GM12878 (cell line): Measurements from ENCODE around the gene CRYAB.

ENCODE experiments used
- TCF12 ChIP-seq: IDR thresholded peaks from 2 replicates; pipeline ENCODE4 v1.6.1; 2011; ENCODE audit warnings: low read depth, mild to moderate bottlenecking, low read length
- TF ChIP-seq, protein P1 (sequence below): fragments of 450-650 bp; conservative IDR thresholded peaks from 2 replicates; pipeline ENCODE4 v1.6.1; 2017; ENCODE audit warnings: mild to moderate bottlenecking, moderate library complexity
- TF ChIP-seq, protein P2 (sequence below): IDR thresholded peaks from 2 replicates; pipeline ENCODE4 v1.6.1; 2012; ENCODE audit warnings: low read depth, low read length, improper control_type of control experiment

DNA sequence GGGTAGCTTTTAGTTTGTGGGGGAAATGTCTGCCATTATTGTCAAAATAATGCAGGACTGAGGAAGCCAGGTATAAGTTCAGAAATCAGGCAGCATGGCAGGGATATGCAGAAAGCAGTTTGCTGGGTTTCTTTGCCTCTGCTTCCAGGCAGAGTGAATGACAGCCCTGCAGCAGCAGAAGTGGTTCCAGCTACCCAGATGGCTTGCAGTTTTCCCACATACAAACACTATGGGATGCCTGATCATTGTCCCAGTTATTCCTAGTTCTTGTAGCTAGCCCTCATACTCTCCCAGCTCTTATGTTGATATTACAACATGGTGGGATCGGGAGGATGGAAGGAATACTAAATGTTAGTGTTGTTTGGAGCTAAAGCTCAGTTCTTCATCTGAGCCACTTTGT lies 22.7 kb upstream of the CRYAB start:
- TF ChIP-seq, protein P1, sequence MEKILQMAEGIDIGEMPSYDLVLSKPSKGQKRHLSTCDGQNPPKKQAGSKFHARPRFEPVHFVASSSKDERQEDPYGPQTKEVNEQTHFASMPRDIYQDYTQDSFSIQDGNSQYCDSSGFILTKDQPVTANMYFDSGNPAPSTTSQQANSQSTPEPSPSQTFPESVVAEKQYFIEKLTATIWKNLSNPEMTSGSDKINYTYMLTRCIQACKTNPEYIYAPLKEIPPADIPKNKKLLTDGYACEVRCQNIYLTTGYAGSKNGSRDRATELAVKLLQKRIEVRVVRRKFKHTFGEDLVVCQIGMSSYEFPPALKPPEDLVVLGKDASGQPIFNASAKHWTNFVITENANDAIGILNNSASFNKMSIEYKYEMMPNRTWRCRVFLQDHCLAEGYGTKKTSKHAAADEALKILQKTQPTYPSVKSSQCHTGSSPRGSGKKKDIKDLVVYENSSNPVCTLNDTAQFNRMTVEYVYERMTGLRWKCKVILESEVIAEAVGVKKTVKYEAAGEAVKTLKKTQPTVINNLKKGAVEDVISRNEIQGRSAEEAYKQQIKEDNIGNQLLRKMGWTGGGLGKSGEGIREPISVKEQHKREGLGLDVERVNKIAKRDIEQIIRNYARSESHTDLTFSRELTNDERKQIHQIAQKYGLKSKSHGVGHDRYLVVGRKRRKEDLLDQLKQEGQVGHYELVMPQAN, result no peak
- TF ChIP-seq TCF12, result no peak
- TF ChIP-seq, protein P2, sequence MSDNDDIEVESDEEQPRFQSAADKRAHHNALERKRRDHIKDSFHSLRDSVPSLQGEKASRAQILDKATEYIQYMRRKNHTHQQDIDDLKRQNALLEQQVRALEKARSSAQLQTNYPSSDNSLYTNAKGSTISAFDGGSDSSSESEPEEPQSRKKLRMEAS, result no peak
